A673 (cell line): ENCODE results near the gene ST3GAL6.

Source experiments
- EZH2 ChIP-seq: fragments of 200-600 bp; sonication (generic); IDR thresholded peaks from 2 replicates; pipeline ENCODE4 v1.6.1; 2017; ENCODE audit warnings: borderline replicate concordance, low read depth, mild to moderate bottlenecking, mixed read lengths, antibody characterized with exemption, low read length; ENCODE audit not compliant: poor library complexity, severe bottlenecking
- TF ChIP-seq, protein P1 (sequence below): fragments of 300-800, 200-600 bp; sonication (generic); conservative IDR thresholded peaks from 2 replicates; pipeline ENCODE4 v1.5.1; 2017; ENCODE audit warnings: low read depth, mild to moderate bottlenecking, antibody characterized with exemption, low read length, moderate library complexity, mixed read lengths

GRCh38 chr3:98823791-98824190 lies 60.7 kb downstream of the ST3GAL6 start:
- TF ChIP-seq, protein P1, sequence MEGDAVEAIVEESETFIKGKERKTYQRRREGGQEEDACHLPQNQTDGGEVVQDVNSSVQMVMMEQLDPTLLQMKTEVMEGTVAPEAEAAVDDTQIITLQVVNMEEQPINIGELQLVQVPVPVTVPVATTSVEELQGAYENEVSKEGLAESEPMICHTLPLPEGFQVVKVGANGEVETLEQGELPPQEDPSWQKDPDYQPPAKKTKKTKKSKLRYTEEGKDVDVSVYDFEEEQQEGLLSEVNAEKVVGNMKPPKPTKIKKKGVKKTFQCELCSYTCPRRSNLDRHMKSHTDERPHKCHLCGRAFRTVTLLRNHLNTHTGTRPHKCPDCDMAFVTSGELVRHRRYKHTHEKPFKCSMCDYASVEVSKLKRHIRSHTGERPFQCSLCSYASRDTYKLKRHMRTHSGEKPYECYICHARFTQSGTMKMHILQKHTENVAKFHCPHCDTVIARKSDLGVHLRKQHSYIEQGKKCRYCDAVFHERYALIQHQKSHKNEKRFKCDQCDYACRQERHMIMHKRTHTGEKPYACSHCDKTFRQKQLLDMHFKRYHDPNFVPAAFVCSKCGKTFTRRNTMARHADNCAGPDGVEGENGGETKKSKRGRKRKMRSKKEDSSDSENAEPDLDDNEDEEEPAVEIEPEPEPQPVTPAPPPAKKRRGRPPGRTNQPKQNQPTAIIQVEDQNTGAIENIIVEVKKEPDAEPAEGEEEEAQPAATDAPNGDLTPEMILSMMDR = no peak
- no peak for TF ChIP-seq EZH2
